Mesendoderm (in vitro differentiated cells): Measurements from ENCODE around the gene KLHL3.
A peak's percentile ranks its signal among the peaks of the same experiment; 100 is the strongest.

ENCODE experiments used
- DNase-seq: peaks from one replicate; pipeline ENCODE4 v3.0.0; 2013
- H2AK5ac ChIP-seq: 2 replicates; pipeline ENCODE4 v1.6.1; 2013; ENCODE audit warnings: low read length, inconsistent platforms
- H2BK120ac ChIP-seq: 2 replicates; pipeline ENCODE4 v1.6.1; 2013; ENCODE audit warnings: low read depth, mild to moderate bottlenecking, low read length, moderate library complexity, mixed read lengths
- H2BK15ac ChIP-seq: replicated peaks from 2 replicates; pipeline ENCODE4 v1.6.1; 2013; ENCODE audit warnings: low read depth, mild to moderate bottlenecking, moderate library complexity
- H2BK5ac ChIP-seq: 2 replicates; pipeline ENCODE4 v1.6.1; 2013; ENCODE audit warnings: low read length, inconsistent platforms
- H3K18ac ChIP-seq: 2 replicates; pipeline ENCODE4 v1.6.1; 2013; ENCODE audit warnings: mild to moderate bottlenecking, low read length, mixed read lengths
- H3K23ac ChIP-seq: one replicate; pipeline ENCODE4 v1.6.1; 2013; ENCODE audit warnings: low read length
- H3K27ac ChIP-seq: 2 replicates; pipeline ENCODE4 v1.5.1; 2013; ENCODE audit warnings: low read depth, mild to moderate bottlenecking, inconsistent platforms, low read length, moderate library complexity
- H3K27me3 ChIP-seq: 2 replicates; pipeline ENCODE4 v1.6.1; 2013; ENCODE audit warnings: low read length, control low read depth, mild to moderate bottlenecking, inconsistent platforms; ENCODE audit not compliant: insufficient read depth, poor library complexity
- H3K36me3 ChIP-seq: 2 replicates; pipeline ENCODE4 v1.6.1; 2013; ENCODE audit warnings: low read length, inconsistent platforms; ENCODE audit not compliant: control insufficient read depth, insufficient read depth
- H3K4ac ChIP-seq: one replicate; pipeline ENCODE4 v1.6.1; 2013; ENCODE audit warnings: low read depth, mild to moderate bottlenecking, low read length, moderate library complexity
- H3K4me1 ChIP-seq: 2 replicates; pipeline ENCODE4 v1.6.1; 2013; ENCODE audit warnings: low read depth, low read length, inconsistent platforms; ENCODE audit not compliant: control insufficient read depth
- H3K4me2 ChIP-seq: 2 replicates; pipeline ENCODE4 v1.6.1; 2013; ENCODE audit warnings: low read length
- H3K4me3 ChIP-seq: 2 replicates; pipeline ENCODE4 v1.5.1; 2013; ENCODE audit warnings: mild to moderate bottlenecking, low read length
- H3K56ac ChIP-seq: one replicate; pipeline ENCODE4 v1.6.1; 2013; ENCODE audit warnings: low read length
- H3K79me1 ChIP-seq: 2 replicates; pipeline ENCODE4 v1.6.1; 2013; ENCODE audit warnings: low read length, inconsistent platforms
- H3K79me2 ChIP-seq: 2 replicates; pipeline ENCODE4 v1.6.1; 2013; ENCODE audit warnings: mild to moderate bottlenecking, low read length; ENCODE audit not compliant: control insufficient read depth, insufficient read depth
- H3K9ac ChIP-seq: 2 replicates; pipeline ENCODE4 v1.6.1; 2013; ENCODE audit warnings: low read length, inconsistent platforms
- H4K5ac ChIP-seq: one replicate; pipeline ENCODE4 v1.6.1; 2013; ENCODE audit warnings: low read length
- H4K8ac ChIP-seq: one replicate; pipeline ENCODE4 v1.6.1; 2013; ENCODE audit warnings: low read depth, mild to moderate bottlenecking, control low read depth, low read length, moderate library complexity
- WGBS: extraction: QIAGEN DNeasy Blood & Tissue Kit; methylation state at CpG from one replicate; pipeline ENCODE4 v1.1.7; 2013; ENCODE audit warnings: low lambda C conversion rate, missing lambda C conversion rate; ENCODE audit not compliant: insufficient coverage; ENCODE audit errors: extremely low coverage; 5-methylcytosine and 5-hydroxymethylcytosine counted together

Gene KLHL3

DNA sequence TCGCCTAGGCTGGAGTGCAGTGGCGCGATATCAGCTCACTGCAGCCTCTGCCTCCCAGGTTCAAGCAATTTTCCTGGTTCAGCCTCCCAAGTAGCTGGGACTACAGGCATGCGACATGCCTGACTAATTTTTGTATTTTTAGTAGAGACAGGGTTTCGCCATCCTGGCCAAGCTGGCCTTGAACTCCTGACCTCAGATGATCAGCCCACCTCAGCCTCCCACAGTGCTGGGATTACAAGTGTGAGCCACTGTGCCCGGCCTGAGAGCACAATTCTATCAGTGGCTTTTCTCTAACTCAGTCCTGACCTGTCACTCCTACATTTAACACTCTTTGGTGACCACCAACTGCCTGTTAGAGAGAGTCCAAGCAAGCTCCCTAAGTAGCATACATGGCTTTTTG is 154.1 kb downstream of the KLHL3 start:
- Histone ChIP-seq H3K36me3 (no peaks in the 10 kb centered on the region), H3K27ac (no peak overlapping the region), H3K27me3 (no peaks in the 10 kb centered on the region), H2AK5ac (no peak overlapping the region), H3K9ac (no peak overlapping the region), H3K79me2 (no peaks in the 10 kb centered on the region), H2BK15ac (no peak overlapping the region), H3K79me1 (no peaks in the 10 kb centered on the region), H4K8ac (no peak overlapping the region), H4K5ac (no peak overlapping the region), H3K4ac (no peak overlapping the region), H3K18ac (no peak overlapping the region), H2BK5ac (no peak overlapping the region), H3K23ac (no peak overlapping the region), H3K56ac (no peak overlapping the region), H2BK120ac (no peak overlapping the region), H3K4me1 (no peaks in the 10 kb centered on the region), H3K4me2 (no peak overlapping the region), H3K4me3 (no peak overlapping the region)
- DNase-seq = no peak
- WGBS = no CpG with 5 or more reads among the region's 6 CpGs

DNA sequence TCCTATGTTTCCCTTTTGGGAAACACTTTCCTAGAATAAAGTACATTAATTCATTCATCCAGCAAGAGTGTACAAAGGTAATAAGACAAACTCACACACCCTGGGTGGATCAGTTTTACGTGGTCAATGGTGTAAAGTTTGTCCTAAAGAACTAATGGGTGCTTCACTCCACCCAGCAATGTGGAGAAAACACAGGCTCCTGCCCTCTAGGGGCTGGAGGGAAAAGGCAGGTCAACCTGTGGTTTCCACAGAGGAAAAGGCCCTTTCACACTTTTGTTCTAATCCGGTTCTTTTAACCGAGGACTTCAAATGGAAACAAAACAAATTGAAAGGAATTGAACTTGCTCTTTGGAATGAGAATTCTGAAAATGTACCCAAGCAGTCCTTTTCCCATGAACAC is 155.9 kb downstream of the KLHL3 start:
- Histone ChIP-seq H3K56ac (no peak overlapping the region), H3K36me3 (no peaks in the 10 kb centered on the region), H3K27ac (no peak overlapping the region), H4K5ac (no peak overlapping the region), H3K23ac (no peak overlapping the region), H3K79me2 (no peaks in the 10 kb centered on the region), H3K27me3 (no peaks in the 10 kb centered on the region), H4K8ac (no peak overlapping the region), H2AK5ac (no peak overlapping the region), H3K79me1 (no peaks in the 10 kb centered on the region), H3K9ac (no peak overlapping the region), H2BK5ac (no peak overlapping the region), H2BK15ac (no peak overlapping the region), H3K4me1 (no peaks in the 10 kb centered on the region), H3K4me2 (no peak overlapping the region), H3K4me3 (no peak overlapping the region), H2BK120ac (no peak overlapping the region), H3K18ac (no peak overlapping the region), H3K4ac (no peak overlapping the region)
- DNase-seq = peak; percentile 34
- no CpG with 5 or more reads among the region's 3 CpGs for WGBS

GRCh38 chr5:137575847-137576246 is 160.0 kb downstream of the KLHL3 start:
- Histone ChIP-seq H3K56ac (no peak overlapping the region), H4K8ac (no peak overlapping the region), H3K79me1 (no peaks in the 10 kb centered on the region), H2BK120ac (no peak overlapping the region), H3K4me2 (no peak overlapping the region), H2AK5ac (no peak overlapping the region), H2BK15ac (no peak overlapping the region), H3K18ac (no peak overlapping the region), H3K27ac (no peak overlapping the region), H3K27me3 (no peaks in the 10 kb centered on the region), H3K36me3 (no peaks in the 10 kb centered on the region), H3K23ac (no peak overlapping the region), H3K79me2 (no peaks in the 10 kb centered on the region), H3K4me3 (no peak overlapping the region), H2BK5ac (no peak overlapping the region), H3K4ac (no peak overlapping the region), H4K5ac (no peak overlapping the region), H3K9ac (no peak overlapping the region), H3K4me1 (no peaks in the 10 kb centered on the region)
- no peak for DNase-seq
- WGBS = no CpG with 5 or more reads among the region's 2 CpGs

DNA sequence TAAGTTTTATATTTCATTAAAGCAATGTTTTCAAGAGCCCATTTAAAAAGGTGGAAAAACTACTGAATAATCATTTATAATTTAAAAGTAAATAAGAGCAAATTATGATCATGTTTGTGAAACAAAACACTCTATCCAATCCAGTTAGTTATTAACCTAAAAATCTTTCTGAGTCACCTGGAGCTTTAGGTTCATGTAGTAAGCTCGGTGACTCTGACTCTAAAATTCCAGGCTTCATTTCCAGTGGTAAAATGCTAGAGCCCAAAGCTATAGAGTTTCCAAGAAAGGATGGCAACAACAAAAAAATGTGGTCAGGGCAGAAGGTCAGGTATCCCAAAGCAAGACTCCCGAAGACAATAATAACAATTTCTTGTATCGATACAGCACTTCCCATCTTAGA is 160.7 kb downstream of the KLHL3 start:
- no peak overlapping the region for H3K4me2 ChIP-seq
- no peak overlapping the region for H3K9ac ChIP-seq
- H3K4ac ChIP-seq = no peak overlapping the region
- no peak overlapping the region for H4K5ac ChIP-seq
- H2BK120ac ChIP-seq = no peak overlapping the region
- H3K4me3 ChIP-seq = no peak overlapping the region
- H3K18ac ChIP-seq = no peak overlapping the region
- H2BK15ac ChIP-seq = no peak overlapping the region
- H3K79me1 ChIP-seq = no peaks in the 10 kb centered on the region
- WGBS = no CpG with 5 or more reads among the region's 3 CpGs
- no peak overlapping the region for H2BK5ac ChIP-seq
- H3K27me3 ChIP-seq = no peaks in the 10 kb centered on the region
- no peak for DNase-seq
- no peak overlapping the region for H3K27ac ChIP-seq
- no peak overlapping the region for H4K8ac ChIP-seq
- H2AK5ac ChIP-seq = no peak overlapping the region
- no peak overlapping the region for H3K56ac ChIP-seq
- no peaks in the 10 kb centered on the region for H3K36me3 ChIP-seq
- H3K4me1 ChIP-seq = no peaks in the 10 kb centered on the region
- H3K79me2 ChIP-seq = no peaks in the 10 kb centered on the region
- H3K23ac ChIP-seq = no peak overlapping the region

DNA sequence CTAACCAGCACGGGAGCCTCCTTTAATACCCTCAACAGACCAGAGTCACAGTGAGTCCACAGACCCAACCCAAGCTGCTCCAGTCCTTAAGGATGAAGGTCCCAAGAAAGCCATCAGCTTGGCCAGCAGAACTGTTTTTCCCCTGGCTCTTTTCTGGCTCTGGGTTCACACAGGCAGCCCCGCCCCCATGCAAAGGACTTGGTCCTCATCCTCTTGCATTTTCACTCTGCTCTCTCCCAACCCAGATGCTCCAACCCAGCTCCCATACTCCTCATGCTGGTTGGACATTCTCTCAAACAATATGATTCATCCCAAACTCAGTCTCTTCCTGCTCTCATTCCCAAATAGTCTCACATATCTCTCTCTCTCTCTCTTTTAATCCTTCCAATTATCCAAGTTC is 162.5 kb downstream of the KLHL3 start:
- H4K5ac ChIP-seq = no peak overlapping the region
- H3K9ac ChIP-seq = no peak overlapping the region
- no peaks in the 10 kb centered on the region for H3K27me3 ChIP-seq
- H3K4ac ChIP-seq = no peak overlapping the region
- no peak overlapping the region for H3K4me3 ChIP-seq
- no peak overlapping the region for H3K56ac ChIP-seq
- DNase-seq = no peak
- no peaks in the 10 kb centered on the region for H3K79me1 ChIP-seq
- H2BK5ac ChIP-seq = no peak overlapping the region
- H2BK15ac ChIP-seq = no peak overlapping the region
- no peak overlapping the region for H2BK120ac ChIP-seq
- H3K23ac ChIP-seq = no peak overlapping the region
- no peak overlapping the region for H3K4me2 ChIP-seq
- H2AK5ac ChIP-seq = no peak overlapping the region
- no peak overlapping the region for H3K27ac ChIP-seq
- no peaks in the 10 kb centered on the region for H3K79me2 ChIP-seq
- no peaks in the 10 kb centered on the region for H3K4me1 ChIP-seq
- no peaks in the 10 kb centered on the region for H3K36me3 ChIP-seq
- WGBS = no CpG with 5 or more reads among the region's 2 CpGs
- H3K18ac ChIP-seq = no peak overlapping the region
- no peak overlapping the region for H4K8ac ChIP-seq

DNA sequence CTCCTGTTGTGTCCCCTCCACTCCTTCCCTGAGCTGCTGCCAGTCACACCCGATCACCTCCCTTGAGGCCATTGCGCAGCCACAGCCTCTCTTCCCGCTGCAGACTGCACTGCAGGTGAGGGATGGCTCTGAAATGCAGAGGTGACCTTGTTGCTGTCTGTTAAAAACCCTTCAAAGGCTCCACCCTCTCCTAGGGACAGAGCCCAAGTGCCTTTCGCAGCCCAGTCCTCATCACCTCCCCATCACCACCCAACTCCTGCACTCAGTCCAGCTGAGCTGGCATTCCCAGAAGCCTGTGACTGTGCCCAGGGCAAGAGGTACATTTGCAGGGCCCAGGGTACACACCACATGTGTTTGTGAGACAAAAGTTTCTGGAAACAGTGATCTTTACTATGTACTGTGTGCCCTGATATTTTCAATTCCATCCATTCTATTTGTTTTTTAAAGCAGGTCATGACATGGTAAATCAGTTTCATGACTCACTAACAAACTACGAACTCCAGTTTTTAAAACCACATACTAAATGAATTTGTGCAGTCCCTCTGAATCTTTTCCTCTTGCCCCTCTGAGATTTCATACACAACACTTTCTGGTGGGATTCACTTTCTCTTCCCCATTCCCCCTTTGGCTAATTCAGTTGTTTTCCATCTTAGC is 163.7 kb downstream of the KLHL3 start:
- Histone ChIP-seq H3K79me2 (no peaks in the 10 kb centered on the region), H3K4me2 (no peak overlapping the region), H3K9ac (no peak overlapping the region), H3K18ac (no peak overlapping the region), H2BK5ac (no peak overlapping the region), H3K27ac (no peak overlapping the region), H3K79me1 (no peaks in the 10 kb centered on the region), H2AK5ac (no peak overlapping the region), H2BK15ac (no peak overlapping the region), H4K8ac (no peak overlapping the region), H2BK120ac (no peak overlapping the region), H4K5ac (no peak overlapping the region), H3K27me3 (no peaks in the 10 kb centered on the region), H3K36me3 (no peaks in the 10 kb centered on the region), H3K23ac (no peak overlapping the region), H3K4me3 (no peak overlapping the region), H3K4ac (no peak overlapping the region), H3K56ac (no peak overlapping the region), H3K4me1 (no peaks in the 10 kb centered on the region)
- no peak for DNase-seq
- no CpG with 5 or more reads among the region's 5 CpGs for WGBS
